ENCODE data around the gene EDEM1. TPM values are rescaled to one million over a fixed set of nuclear protein-coding genes. Genes with fewer than 3 reads are reported as not detected.
A peak's percentile ranks its signal among the peaks of the same experiment; 100 is the strongest.
"Not testable (repeated sequence)": the region's sequence is repeated elsewhere in the genome, so short reads cannot be mapped to it uniquely, and the experiment has no call there.

EDEM1 gene
- total RNA-seq (10 to 100 TPM in 1 of 2 donors, 1 to 10 TPM in 1; 7.9 to 16.0 TPM), polyA plus RNA-seq (ENCODE audit: insufficient read length in 2 of 2) (10 to 100 TPM; 10.0 to 12.4 TPM)
- long read RNA-seq, donor 1, full-length matches to known transcripts, result 1 of 1 reads
- long read RNA-seq, donor 1, partial matches to known transcripts, result 0 of 1 reads
- long read RNA-seq, donor 1, other reads (novel, unspliced or antisense), result 0 of 1 reads
- long read RNA-seq, donor 2, result 0 reads
- long read RNA-seq, donor 3, result 0 reads
- long read RNA-seq, donor 4, full-length matches to known transcripts, result 4 of 4 reads
- long read RNA-seq, donor 4, partial matches to known transcripts, result 0 of 4 reads
- long read RNA-seq, donor 4, other reads (novel, unspliced or antisense), result 0 of 4 reads

GRCh38 chr3:5187156-5187919, at the start of gene EDEM1:
TSS of gene EDEM1 (plus strand) at chr3:5187707. CDS start at chr3:5187806, 99 bp downstream.
- H3K4me1 ChIP-seq (ENCODE audit: control insufficient read depth, insufficient read depth, low read length), result peaks cover 9% of the 10 kb centered on the region
- no peaks in the 10 kb centered on the region for H3K9me3 ChIP-seq (ENCODE audit: control insufficient read depth, insufficient read depth, low read length)
- no peaks in the 10 kb centered on the region for H3K27me3 ChIP-seq (ENCODE audit: control insufficient read depth, insufficient read depth, low read length)
- H3K4me3 ChIP-seq (ENCODE audit: low read depth, low read length), result peak within 1 kb of the TSS; percentile 80
- H3K27ac ChIP-seq (ENCODE audit: low read depth, low read length), result peak within 1 kb of the TSS; percentile 85
- WGBS (ENCODE audit: insufficient coverage), result under 1% methylated on average over 73 of the region's 78 CpGs
- DNase-seq (ENCODE audit: low read depth in 4 of 6, low spot score in 6 of 6), result peak; percentile 63 to 96 (median 84)
- H3K36me3 ChIP-seq (ENCODE audit: control insufficient read depth, insufficient read depth, low read length), result peaks cover 4% of the 10 kb centered on the region

DNA sequence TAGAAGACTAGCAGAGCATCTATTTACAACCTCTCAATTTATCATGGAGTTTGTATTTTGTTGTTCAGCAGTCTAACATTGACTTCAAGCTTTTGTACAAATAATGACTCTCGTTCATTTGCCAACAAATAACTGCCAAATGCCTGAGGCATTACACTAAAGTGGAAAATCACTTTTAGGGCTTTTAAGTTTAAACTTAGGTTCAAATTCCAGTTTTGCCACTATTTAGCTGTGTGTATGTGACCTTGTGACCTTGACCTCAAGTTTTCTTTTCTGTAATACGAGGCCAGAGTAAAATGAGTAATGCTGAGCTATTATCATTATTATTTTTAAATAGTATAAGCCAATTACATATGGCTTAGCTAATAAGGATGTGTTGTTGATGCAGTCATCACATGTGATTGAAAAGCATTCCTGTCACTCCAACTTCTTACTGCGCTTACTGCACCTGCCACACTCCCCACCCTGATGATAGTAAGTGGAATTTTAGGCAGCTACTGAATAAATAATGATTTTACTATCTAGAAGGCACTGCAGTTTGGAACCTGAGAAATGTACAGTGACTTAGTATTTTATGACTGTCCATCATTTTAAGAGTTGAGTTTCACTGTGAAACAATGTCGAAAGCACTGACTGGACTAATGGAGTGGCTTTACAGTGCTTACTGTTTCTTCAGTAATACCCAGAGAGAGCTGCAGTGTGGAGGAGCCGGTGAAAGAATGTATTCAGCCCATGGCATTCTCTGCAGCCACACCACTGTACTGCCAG, 49.1 kb upstream of the EDEM1 start:
- Histone ChIP-seq H3K4me1 (ENCODE audit: control insufficient read depth, insufficient read depth, low read length) (peaks cover 5% of the 10 kb centered on the region), H3K27ac (ENCODE audit: low read depth, low read length) (no peak overlapping the region), H3K9me3 (ENCODE audit: control insufficient read depth, insufficient read depth, low read length) (no peaks in the 10 kb centered on the region), H3K36me3 (ENCODE audit: control insufficient read depth, insufficient read depth, low read length) (no peaks in the 10 kb centered on the region), H3K27me3 (ENCODE audit: control insufficient read depth, insufficient read depth, low read length) (no peaks in the 10 kb centered on the region), H3K4me3 (ENCODE audit: low read depth, low read length) (no peak overlapping the region)
- peak in 2 of 6 donors; percentile 26 to 39 for DNase-seq (ENCODE audit: low read depth in 4 of 6, low spot score in 6 of 6)
- no CpG with 5 or more reads among the region's 5 CpGs for WGBS (ENCODE audit: insufficient coverage)

DNA sequence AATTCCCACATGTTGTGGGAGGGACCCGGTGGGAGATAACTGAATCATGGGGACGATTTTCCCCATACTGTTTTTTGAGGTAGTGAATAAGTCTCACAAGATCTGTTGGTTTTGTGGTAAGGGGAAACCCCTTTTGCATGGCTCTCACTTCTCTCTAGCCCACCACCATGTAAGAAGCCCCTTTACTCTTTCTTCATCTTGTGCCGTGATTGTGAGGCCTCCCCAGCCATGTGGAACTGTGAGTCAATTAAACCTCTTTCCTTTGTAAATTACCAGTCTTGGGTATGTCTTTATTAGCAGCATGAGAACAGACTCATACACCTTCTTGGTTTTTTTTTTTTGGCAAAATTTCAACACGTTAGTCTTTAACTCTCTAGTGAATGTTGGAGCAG, 47.3 kb upstream of the EDEM1 start:
- Histone ChIP-seq H3K9me3 (ENCODE audit: control insufficient read depth, insufficient read depth, low read length) (peaks cover 5% of the 10 kb centered on the region), H3K4me1 (ENCODE audit: control insufficient read depth, insufficient read depth, low read length) (peaks cover 5% of the 10 kb centered on the region), H3K27me3 (ENCODE audit: control insufficient read depth, insufficient read depth, low read length) (no peaks in the 10 kb centered on the region), H3K27ac (ENCODE audit: low read depth, low read length) (no peak overlapping the region), H3K4me3 (ENCODE audit: low read depth, low read length) (no peak overlapping the region), H3K36me3 (ENCODE audit: control insufficient read depth, insufficient read depth, low read length) (no peaks in the 10 kb centered on the region)
- DNase-seq (ENCODE audit: low read depth in 4 of 6, low spot score in 6 of 6), result no peak
- 80% methylated on average over 1 of the region's 4 CpGs for WGBS (ENCODE audit: insufficient coverage)

DNA sequence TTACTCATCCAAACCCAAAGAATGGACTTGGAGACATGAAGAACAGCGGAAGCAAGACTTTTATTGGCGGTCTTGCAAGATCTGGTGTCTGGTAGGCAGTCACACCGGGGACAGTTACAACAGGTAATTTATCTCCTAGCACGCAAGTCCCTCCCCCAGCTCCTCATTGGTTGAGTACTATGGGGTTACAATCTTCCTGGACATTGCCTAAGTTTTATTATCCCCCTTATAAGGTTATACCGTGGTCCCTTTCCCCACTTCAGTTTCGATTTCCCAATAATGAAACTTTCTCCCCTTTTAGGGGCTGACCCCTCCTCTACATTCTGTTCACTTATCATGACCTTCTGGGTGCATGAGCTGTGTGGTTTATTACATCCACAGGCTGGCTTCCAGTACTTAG, 46.7 kb upstream of the EDEM1 start:
- Histone ChIP-seq H3K9me3 (ENCODE audit: control insufficient read depth, insufficient read depth, low read length) (peaks cover 5% of the 10 kb centered on the region), H3K4me1 (ENCODE audit: control insufficient read depth, insufficient read depth, low read length) (peaks cover 5% of the 10 kb centered on the region), H3K4me3 (ENCODE audit: low read depth, low read length) (no peak overlapping the region), H3K27me3 (ENCODE audit: control insufficient read depth, insufficient read depth, low read length) (no peaks in the 10 kb centered on the region), H3K36me3 (ENCODE audit: control insufficient read depth, insufficient read depth, low read length) (no peaks in the 10 kb centered on the region), H3K27ac (ENCODE audit: low read depth, low read length) (no peak overlapping the region)
- no peak for DNase-seq (ENCODE audit: low read depth in 4 of 6, low spot score in 6 of 6)
- 100% methylated on average over 2 of the region's 6 CpGs for WGBS (ENCODE audit: insufficient coverage)

GRCh38 chr3:5141760-5142159, 45.7 kb upstream of the EDEM1 start:
- DNase-seq (ENCODE audit: low read depth in 4 of 6, low spot score in 6 of 6), result no peak
- H3K27ac ChIP-seq (ENCODE audit: low read depth, low read length), result no peak overlapping the region
- no peaks in the 10 kb centered on the region for H3K36me3 ChIP-seq (ENCODE audit: control insufficient read depth, insufficient read depth, low read length)
- WGBS (ENCODE audit: insufficient coverage), result 100% methylated on average over 1 of the region's 4 CpGs
- H3K9me3 ChIP-seq (ENCODE audit: control insufficient read depth, insufficient read depth, low read length), result peaks cover 5% of the 10 kb centered on the region
- no peak overlapping the region for H3K4me3 ChIP-seq (ENCODE audit: low read depth, low read length)
- H3K4me1 ChIP-seq (ENCODE audit: control insufficient read depth, insufficient read depth, low read length), result peaks cover 5% of the 10 kb centered on the region
- H3K27me3 ChIP-seq (ENCODE audit: control insufficient read depth, insufficient read depth, low read length), result no peaks in the 10 kb centered on the region

- no peak overlapping the region for H3K4me3 ChIP-seq (ENCODE audit: low read depth, low read length)
- no peaks in the 10 kb centered on the region for H3K27me3 ChIP-seq (ENCODE audit: control insufficient read depth, insufficient read depth, low read length)
- 96% methylated on average over 4 of the region's 4 CpGs for WGBS (ENCODE audit: insufficient coverage)
- H3K36me3 ChIP-seq (ENCODE audit: control insufficient read depth, insufficient read depth, low read length), result no peaks in the 10 kb centered on the region
- peaks cover 5% of the 10 kb centered on the region for H3K9me3 ChIP-seq (ENCODE audit: control insufficient read depth, insufficient read depth, low read length)
- no peaks in the 10 kb centered on the region for H3K4me1 ChIP-seq (ENCODE audit: control insufficient read depth, insufficient read depth, low read length)
- no peak for DNase-seq (ENCODE audit: low read depth in 4 of 6, low spot score in 6 of 6)
- H3K27ac ChIP-seq (ENCODE audit: low read depth, low read length), result no peak overlapping the region
Observed at GRCh38 chr3:5143464-5143863, 44.0 kb upstream of the EDEM1 start.

DNA sequence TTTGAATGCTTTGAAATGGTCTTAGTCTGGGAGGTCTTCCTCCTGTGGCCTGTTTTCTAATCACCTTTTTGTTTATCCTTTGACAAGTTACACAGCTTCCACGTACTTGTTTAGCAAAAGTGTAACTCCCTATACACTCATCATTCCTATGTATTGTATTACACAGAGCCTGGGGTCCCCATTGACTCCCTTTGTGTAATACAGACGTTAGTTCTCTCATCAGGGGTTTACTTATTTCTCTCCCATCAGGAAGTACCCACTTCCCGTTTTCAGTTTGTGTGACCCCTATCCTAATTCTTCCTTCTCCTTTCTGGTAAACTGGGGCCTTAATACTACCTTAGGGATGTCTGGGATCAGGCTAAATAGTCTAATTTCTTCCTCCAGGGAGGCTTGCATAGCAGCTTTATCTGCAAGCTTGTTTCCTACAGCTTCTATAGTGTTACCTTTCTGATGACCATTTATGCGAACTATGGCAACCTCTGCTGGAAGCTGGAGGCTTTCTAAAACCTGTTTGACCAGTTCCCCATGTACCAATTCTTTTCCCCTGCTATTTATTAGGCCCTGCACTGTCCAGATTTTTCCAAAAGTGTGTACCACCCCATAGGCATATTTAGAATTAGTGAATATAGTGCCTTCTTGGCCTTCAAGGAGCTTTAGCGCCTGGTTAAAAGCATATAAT, 43.1 kb upstream of the EDEM1 start:
- H3K27me3 ChIP-seq (ENCODE audit: control insufficient read depth, insufficient read depth, low read length), result no peaks in the 10 kb centered on the region
- H3K27ac ChIP-seq (ENCODE audit: low read depth, low read length), result no peak overlapping the region
- WGBS (ENCODE audit: insufficient coverage), result 90% methylated on average over 2 of the region's 5 CpGs
- no peaks in the 10 kb centered on the region for H3K4me1 ChIP-seq (ENCODE audit: control insufficient read depth, insufficient read depth, low read length)
- DNase-seq (ENCODE audit: low read depth in 4 of 6, low spot score in 6 of 6), result no peak
- H3K36me3 ChIP-seq (ENCODE audit: control insufficient read depth, insufficient read depth, low read length), result no peaks in the 10 kb centered on the region
- H3K4me3 ChIP-seq (ENCODE audit: low read depth, low read length), result no peak overlapping the region
- H3K9me3 ChIP-seq (ENCODE audit: control insufficient read depth, insufficient read depth, low read length), result peaks cover 5% of the 10 kb centered on the region

DNA sequence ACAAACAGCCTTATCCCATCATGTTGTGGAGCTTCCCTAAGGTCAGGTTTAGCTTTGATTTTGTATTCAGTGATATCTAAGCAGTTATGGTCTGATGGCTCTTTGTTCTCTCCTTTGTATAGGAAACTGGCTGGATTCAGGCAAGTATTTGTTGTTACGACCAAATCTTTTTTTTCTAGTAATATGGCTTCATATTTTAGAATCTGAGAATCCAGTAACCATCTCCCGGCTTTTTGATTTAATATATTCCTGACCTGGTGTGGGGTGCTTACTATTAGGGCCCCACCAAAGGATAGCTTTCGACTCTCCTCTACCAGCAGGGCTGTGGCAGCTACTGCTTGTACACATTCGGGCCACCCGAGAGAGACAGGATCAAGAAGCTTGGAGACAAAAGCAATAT, 42.4 kb upstream of the EDEM1 start:
- peaks cover 5% of the 10 kb centered on the region for H3K9me3 ChIP-seq (ENCODE audit: control insufficient read depth, insufficient read depth, low read length)
- no peaks in the 10 kb centered on the region for H3K27me3 ChIP-seq (ENCODE audit: control insufficient read depth, insufficient read depth, low read length)
- no peak overlapping the region for H3K4me3 ChIP-seq (ENCODE audit: low read depth, low read length)
- no peaks in the 10 kb centered on the region for H3K4me1 ChIP-seq (ENCODE audit: control insufficient read depth, insufficient read depth, low read length)
- 100% methylated on average over 3 of the region's 5 CpGs for WGBS (ENCODE audit: insufficient coverage)
- H3K27ac ChIP-seq (ENCODE audit: low read depth, low read length), result no peak overlapping the region
- no peak for DNase-seq (ENCODE audit: low read depth in 4 of 6, low spot score in 6 of 6)
- H3K36me3 ChIP-seq (ENCODE audit: control insufficient read depth, insufficient read depth, low read length), result no peaks in the 10 kb centered on the region

DNA sequence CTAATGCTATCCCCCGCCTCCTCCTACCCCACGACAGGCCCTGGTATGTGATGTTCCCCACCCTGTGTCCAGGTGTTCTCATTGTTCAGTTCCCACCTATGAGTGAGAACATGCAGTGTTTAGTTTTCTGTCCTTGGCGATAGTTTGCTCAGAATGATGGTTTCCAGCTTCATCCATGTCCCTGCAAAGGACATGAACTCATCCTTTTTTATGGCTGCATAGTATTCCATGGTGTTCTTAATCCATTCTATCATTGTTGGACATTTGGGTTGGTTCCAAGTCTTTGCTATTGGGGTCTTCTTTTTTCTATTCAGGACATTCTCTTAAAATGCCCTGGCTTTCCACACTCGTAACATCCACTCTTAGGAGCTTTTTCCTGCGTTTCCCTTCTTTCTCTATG, 40.4 kb upstream of the EDEM1 start:
- H3K36me3 ChIP-seq (ENCODE audit: control insufficient read depth, insufficient read depth, low read length); H3K4me3 ChIP-seq (ENCODE audit: low read depth, low read length); H3K27ac ChIP-seq (ENCODE audit: low read depth, low read length); H3K27me3 ChIP-seq (ENCODE audit: control insufficient read depth, insufficient read depth, low read length); DNase-seq (ENCODE audit: low read depth in 4 of 6, low spot score in 6 of 6); H3K9me3 ChIP-seq (ENCODE audit: control insufficient read depth, insufficient read depth, low read length); H3K4me1 ChIP-seq (ENCODE audit: control insufficient read depth, insufficient read depth, low read length): not testable (repeated sequence)
- WGBS (ENCODE audit: insufficient coverage), result no CpG with 5 or more reads among the region's 5 CpGs

Measured in spinal cord (tissue), 10 donors.